ENCODE results near the gene PIK3CA.

Gene PIK3CA

GRCh38 chr3:179156170-179156569 lies 8.0 kb downstream of the PIK3CA start:
- H3K9ac ChIP-seq (ENCODE audit: low read depth in 1 of 2, low read length in 2 of 2) = no peak overlapping the region
- no peak overlapping the region for H3K27ac ChIP-seq (ENCODE audit: low read depth, low read length)
- no peak overlapping the region for H3K4me3 ChIP-seq (ENCODE audit: low read depth in 1 of 2, low read length in 2 of 2)
- no peaks in the 10 kb centered on the region for H3K27me3 ChIP-seq (ENCODE audit: control insufficient read depth in 1 of 2, insufficient read depth in 2 of 2, low read length in 2 of 2)
- no peaks in the 10 kb centered on the region for H3K9me3 ChIP-seq (ENCODE audit: control insufficient read depth in 1 of 2, low read length in 2 of 2)
- peaks cover 0 to 6% of the 10 kb centered on the region in 2 donors for H3K4me1 ChIP-seq (ENCODE audit: control insufficient read depth in 1 of 2, insufficient read depth in 2 of 2, low read length in 2 of 2)
- no peaks in the 10 kb centered on the region for H3K36me3 ChIP-seq (ENCODE audit: control insufficient read depth in 1 of 2, insufficient read depth in 2 of 2, low read length in 2 of 2)

- Histone ChIP-seq H3K4me3 (ENCODE audit: low read depth in 1 of 2, low read length in 2 of 2) (no peak overlapping the region), H3K9me3 (ENCODE audit: control insufficient read depth in 1 of 2, low read length in 2 of 2) (no peaks in the 10 kb centered on the region), H3K27ac (ENCODE audit: low read depth, low read length) (no peak overlapping the region), H3K9ac (ENCODE audit: low read depth in 1 of 2, low read length in 2 of 2) (no peak overlapping the region), H3K4me1 (ENCODE audit: control insufficient read depth in 1 of 2, insufficient read depth in 2 of 2, low read length in 2 of 2) (peaks cover 0 to under 1% of the 10 kb centered on the region in 2 donors), H3K27me3 (ENCODE audit: control insufficient read depth in 1 of 2, insufficient read depth in 2 of 2, low read length in 2 of 2) (no peaks in the 10 kb centered on the region), H3K36me3 (ENCODE audit: control insufficient read depth in 1 of 2, insufficient read depth in 2 of 2, low read length in 2 of 2) (no peaks in the 10 kb centered on the region)
Measured at GRCh38 chr3:179156775-179157174, 8.6 kb downstream of the PIK3CA start.

- Histone ChIP-seq H3K36me3 (ENCODE audit: control insufficient read depth in 1 of 2, insufficient read depth in 2 of 2, low read length in 2 of 2) (no peaks in the 10 kb centered on the region), H3K9ac (ENCODE audit: low read depth in 1 of 2, low read length in 2 of 2) (no peak overlapping the region), H3K4me3 (ENCODE audit: low read depth in 1 of 2, low read length in 2 of 2) (no peak overlapping the region), H3K9me3 (ENCODE audit: control insufficient read depth in 1 of 2, low read length in 2 of 2) (no peaks in the 10 kb centered on the region), H3K27me3 (ENCODE audit: control insufficient read depth in 1 of 2, insufficient read depth in 2 of 2, low read length in 2 of 2) (no peaks in the 10 kb centered on the region), H3K27ac (ENCODE audit: low read depth, low read length) (no peak overlapping the region), H3K4me1 (ENCODE audit: control insufficient read depth in 1 of 2, insufficient read depth in 2 of 2, low read length in 2 of 2) (no peaks in the 10 kb centered on the region)
Measured at GRCh38 chr3:179158336-179159039, 10.3 kb downstream of the PIK3CA start.

GRCh38 chr3:179163503-179163902 lies 15.3 kb downstream of the PIK3CA start:
- H3K27ac ChIP-seq (ENCODE audit: low read depth, low read length) = no peak overlapping the region
- no peaks in the 10 kb centered on the region for H3K4me1 ChIP-seq (ENCODE audit: control insufficient read depth in 1 of 2, insufficient read depth in 2 of 2, low read length in 2 of 2)
- H3K27me3 ChIP-seq (ENCODE audit: control insufficient read depth in 1 of 2, insufficient read depth in 2 of 2, low read length in 2 of 2) = no peaks in the 10 kb centered on the region
- no peak overlapping the region for H3K4me3 ChIP-seq (ENCODE audit: low read depth in 1 of 2, low read length in 2 of 2)
- no peaks in the 10 kb centered on the region for H3K36me3 ChIP-seq (ENCODE audit: control insufficient read depth in 1 of 2, insufficient read depth in 2 of 2, low read length in 2 of 2)
- H3K9me3 ChIP-seq (ENCODE audit: control insufficient read depth in 1 of 2, low read length in 2 of 2) = no peaks in the 10 kb centered on the region
- H3K9ac ChIP-seq (ENCODE audit: low read depth in 1 of 2, low read length in 2 of 2) = no peak overlapping the region

- no peaks in the 10 kb centered on the region for H3K9me3 ChIP-seq (ENCODE audit: control insufficient read depth in 1 of 2, low read length in 2 of 2)
- H3K36me3 ChIP-seq (ENCODE audit: control insufficient read depth in 1 of 2, insufficient read depth in 2 of 2, low read length in 2 of 2) = no peaks in the 10 kb centered on the region
- H3K4me1 ChIP-seq (ENCODE audit: control insufficient read depth in 1 of 2, insufficient read depth in 2 of 2, low read length in 2 of 2) = no peaks in the 10 kb centered on the region
- H3K27me3 ChIP-seq (ENCODE audit: control insufficient read depth in 1 of 2, insufficient read depth in 2 of 2, low read length in 2 of 2) = no peaks in the 10 kb centered on the region
- H3K4me3 ChIP-seq (ENCODE audit: low read depth in 1 of 2, low read length in 2 of 2) = no peak overlapping the region
- no peak overlapping the region for H3K9ac ChIP-seq (ENCODE audit: low read depth in 1 of 2, low read length in 2 of 2)
- no peak overlapping the region for H3K27ac ChIP-seq (ENCODE audit: low read depth, low read length)
Measured at GRCh38 chr3:179164857-179165256, 16.7 kb downstream of the PIK3CA start.

- Histone ChIP-seq H3K9ac (ENCODE audit: low read depth in 1 of 2, low read length in 2 of 2) (no peak overlapping the region), H3K4me1 (ENCODE audit: control insufficient read depth in 1 of 2, insufficient read depth in 2 of 2, low read length in 2 of 2) (no peaks in the 10 kb centered on the region), H3K27ac (ENCODE audit: low read depth, low read length) (no peak overlapping the region), H3K27me3 (ENCODE audit: control insufficient read depth in 1 of 2, insufficient read depth in 2 of 2, low read length in 2 of 2) (no peaks in the 10 kb centered on the region), H3K36me3 (ENCODE audit: control insufficient read depth in 1 of 2, insufficient read depth in 2 of 2, low read length in 2 of 2) (no peaks in the 10 kb centered on the region), H3K9me3 (ENCODE audit: control insufficient read depth in 1 of 2, low read length in 2 of 2) (no peaks in the 10 kb centered on the region), H3K4me3 (ENCODE audit: low read depth in 1 of 2, low read length in 2 of 2) (no peak overlapping the region)
Measured at GRCh38 chr3:179166561-179167201, 18.5 kb downstream of the PIK3CA start.

- no peaks in the 10 kb centered on the region for H3K27me3 ChIP-seq (ENCODE audit: control insufficient read depth in 1 of 2, insufficient read depth in 2 of 2, low read length in 2 of 2)
- no peak overlapping the region for H3K9ac ChIP-seq (ENCODE audit: low read depth in 1 of 2, low read length in 2 of 2)
- H3K27ac ChIP-seq (ENCODE audit: low read depth, low read length) = no peak overlapping the region
- no peaks in the 10 kb centered on the region for H3K4me1 ChIP-seq (ENCODE audit: control insufficient read depth in 1 of 2, insufficient read depth in 2 of 2, low read length in 2 of 2)
- no peaks in the 10 kb centered on the region for H3K36me3 ChIP-seq (ENCODE audit: control insufficient read depth in 1 of 2, insufficient read depth in 2 of 2, low read length in 2 of 2)
- no peaks in the 10 kb centered on the region for H3K9me3 ChIP-seq (ENCODE audit: control insufficient read depth in 1 of 2, low read length in 2 of 2)
- no peak overlapping the region for H3K4me3 ChIP-seq (ENCODE audit: low read depth in 1 of 2, low read length in 2 of 2)
Measured at GRCh38 chr3:179168918-179169317, 20.8 kb downstream of the PIK3CA start.

GRCh38 chr3:179172546-179172945 lies 24.4 kb downstream of the PIK3CA start:
- Histone ChIP-seq H3K9me3 (ENCODE audit: control insufficient read depth in 1 of 2, low read length in 2 of 2) (no peaks in the 10 kb centered on the region), H3K27me3 (ENCODE audit: control insufficient read depth in 1 of 2, insufficient read depth in 2 of 2, low read length in 2 of 2) (no peaks in the 10 kb centered on the region), H3K4me1 (ENCODE audit: control insufficient read depth in 1 of 2, insufficient read depth in 2 of 2, low read length in 2 of 2) (no peaks in the 10 kb centered on the region), H3K36me3 (ENCODE audit: control insufficient read depth in 1 of 2, insufficient read depth in 2 of 2, low read length in 2 of 2) (no peaks in the 10 kb centered on the region), H3K27ac (ENCODE audit: low read depth, low read length) (no peak overlapping the region), H3K9ac (ENCODE audit: low read depth in 1 of 2, low read length in 2 of 2) (no peak overlapping the region), H3K4me3 (ENCODE audit: low read depth in 1 of 2, low read length in 2 of 2) (no peak overlapping the region)

GRCh38 chr3:179174316-179174715 lies 26.2 kb downstream of the PIK3CA start:
- H3K27me3 ChIP-seq (ENCODE audit: control insufficient read depth in 1 of 2, insufficient read depth in 2 of 2, low read length in 2 of 2) = no peaks in the 10 kb centered on the region
- H3K27ac ChIP-seq (ENCODE audit: low read depth, low read length) = no peak overlapping the region
- H3K9ac ChIP-seq (ENCODE audit: low read depth in 1 of 2, low read length in 2 of 2) = no peak overlapping the region
- no peak overlapping the region for H3K4me3 ChIP-seq (ENCODE audit: low read depth in 1 of 2, low read length in 2 of 2)
- no peaks in the 10 kb centered on the region for H3K36me3 ChIP-seq (ENCODE audit: control insufficient read depth in 1 of 2, insufficient read depth in 2 of 2, low read length in 2 of 2)
- H3K9me3 ChIP-seq (ENCODE audit: control insufficient read depth in 1 of 2, low read length in 2 of 2) = no peaks in the 10 kb centered on the region
- H3K4me1 ChIP-seq (ENCODE audit: control insufficient read depth in 1 of 2, insufficient read depth in 2 of 2, low read length in 2 of 2) = no peaks in the 10 kb centered on the region

- Histone ChIP-seq H3K4me1 (ENCODE audit: control insufficient read depth in 1 of 2, insufficient read depth in 2 of 2, low read length in 2 of 2) (peaks cover 0 to 2% of the 10 kb centered on the region in 2 donors), H3K4me3 (ENCODE audit: low read depth in 1 of 2, low read length in 2 of 2) (no peak overlapping the region), H3K9me3 (ENCODE audit: control insufficient read depth in 1 of 2, low read length in 2 of 2) (no peaks in the 10 kb centered on the region), H3K27ac (ENCODE audit: low read depth, low read length) (no peak overlapping the region), H3K9ac (ENCODE audit: low read depth in 1 of 2, low read length in 2 of 2) (no peak overlapping the region), H3K36me3 (ENCODE audit: control insufficient read depth in 1 of 2, insufficient read depth in 2 of 2, low read length in 2 of 2) (no peaks in the 10 kb centered on the region), H3K27me3 (ENCODE audit: control insufficient read depth in 1 of 2, insufficient read depth in 2 of 2, low read length in 2 of 2) (no peaks in the 10 kb centered on the region)
Measured at GRCh38 chr3:179174898-179175297, 26.7 kb downstream of the PIK3CA start.
